ENCODE data around the gene MRPS2.

MRPS2 gene

GRCh38 chr9:135504262-135505243, 4.1 kb downstream of the MRPS2 start:
- Histone ChIP-seq H3K4me2 (ENCODE audit: low read length) (no peak overlapping the region), H2AFZ (ENCODE audit: low read length) (no peak overlapping the region), H3K27me3 (ENCODE audit: insufficient read depth, low read length) (peaks cover 5% of the 10 kb centered on the region; the same call in 1 of the 2 replicates), H3K36me3 (ENCODE audit: insufficient read depth, low read length) (peaks cover 35% of the 10 kb centered on the region), H4K20me1 (ENCODE audit: insufficient read depth, low read length) (no peaks in the 10 kb centered on the region), H3K4me3 (ENCODE audit: low read depth, low read length, poor library complexity, severe bottlenecking) (no peak overlapping the region), H3K4me1 (ENCODE audit: insufficient read depth, low read length, severe bottlenecking) (peaks cover 16% of the 10 kb centered on the region), H3K9me3 (ENCODE audit: low read length) (peaks cover 5% of the 10 kb centered on the region; the same call in 1 of the 2 replicates), H3K9ac (ENCODE audit: low read length) (no peak overlapping the region), H3K79me2 (ENCODE audit: insufficient read depth, low read length) (no peaks in the 10 kb centered on the region), H3K27ac (ENCODE audit: low read depth, low read length, poor library complexity, severe bottlenecking) (no peak overlapping the region), H3F3A (ENCODE audit: insufficient read depth, low read length) (no peaks in the 10 kb centered on the region), H3K9me2 (ENCODE audit: low read depth, low read length) (no peaks in the 10 kb centered on the region)
- no peak for TF ChIP-seq EZH2 (IDR thresholded peaks at IDR 0.05; ENCODE audit: borderline replicate concordance, low read length)
- TF ChIP-seq, protein P1, sequence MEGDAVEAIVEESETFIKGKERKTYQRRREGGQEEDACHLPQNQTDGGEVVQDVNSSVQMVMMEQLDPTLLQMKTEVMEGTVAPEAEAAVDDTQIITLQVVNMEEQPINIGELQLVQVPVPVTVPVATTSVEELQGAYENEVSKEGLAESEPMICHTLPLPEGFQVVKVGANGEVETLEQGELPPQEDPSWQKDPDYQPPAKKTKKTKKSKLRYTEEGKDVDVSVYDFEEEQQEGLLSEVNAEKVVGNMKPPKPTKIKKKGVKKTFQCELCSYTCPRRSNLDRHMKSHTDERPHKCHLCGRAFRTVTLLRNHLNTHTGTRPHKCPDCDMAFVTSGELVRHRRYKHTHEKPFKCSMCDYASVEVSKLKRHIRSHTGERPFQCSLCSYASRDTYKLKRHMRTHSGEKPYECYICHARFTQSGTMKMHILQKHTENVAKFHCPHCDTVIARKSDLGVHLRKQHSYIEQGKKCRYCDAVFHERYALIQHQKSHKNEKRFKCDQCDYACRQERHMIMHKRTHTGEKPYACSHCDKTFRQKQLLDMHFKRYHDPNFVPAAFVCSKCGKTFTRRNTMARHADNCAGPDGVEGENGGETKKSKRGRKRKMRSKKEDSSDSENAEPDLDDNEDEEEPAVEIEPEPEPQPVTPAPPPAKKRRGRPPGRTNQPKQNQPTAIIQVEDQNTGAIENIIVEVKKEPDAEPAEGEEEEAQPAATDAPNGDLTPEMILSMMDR (IDR thresholded peaks at IDR 0.05; ENCODE audit: low read length) = peak; percentile 73

DNA sequence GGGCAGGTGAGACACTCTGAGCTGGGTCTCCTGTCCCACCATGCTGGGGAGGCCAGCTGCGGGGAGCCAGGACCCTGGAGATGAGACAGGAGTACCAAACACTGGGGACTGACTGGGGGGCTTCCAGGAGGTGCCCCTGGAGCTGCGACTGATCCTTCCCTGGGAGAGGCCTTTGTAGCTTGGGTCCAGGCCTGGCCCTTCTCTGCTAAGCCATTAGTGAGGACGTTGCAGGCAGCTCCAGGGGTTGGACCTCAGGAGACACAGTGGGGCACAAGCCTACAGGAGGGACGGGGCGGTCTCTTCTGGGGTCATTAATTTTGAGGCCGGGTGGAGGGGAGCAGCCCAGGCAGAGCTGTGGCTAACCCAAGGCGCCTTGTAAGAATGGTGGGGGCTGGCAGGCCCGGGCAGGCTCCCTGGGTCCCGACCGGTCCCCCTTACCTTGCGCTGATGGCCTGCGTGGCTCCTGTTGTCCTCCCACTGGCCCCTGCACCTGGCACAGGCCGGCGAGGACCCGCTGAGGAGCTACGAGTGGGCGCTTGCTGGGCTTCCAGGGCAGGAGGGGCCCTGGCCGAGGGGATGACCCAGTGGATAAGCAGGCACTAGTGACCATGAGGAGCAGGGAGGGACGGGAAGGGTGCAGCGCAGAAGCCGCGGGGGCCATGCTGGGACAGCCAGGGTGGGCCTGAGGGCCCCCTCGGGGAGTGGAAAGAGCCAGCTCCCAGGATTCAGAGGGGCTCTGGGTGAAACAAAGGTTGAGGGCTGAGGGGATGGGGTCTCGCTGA, 5.1 kb downstream of the MRPS2 start:
- no peaks in the 10 kb centered on the region for H3K9me2 ChIP-seq (ENCODE audit: low read depth, low read length)
- H3K4me1 ChIP-seq (ENCODE audit: insufficient read depth, low read length, severe bottlenecking) = peaks cover 9% of the 10 kb centered on the region
- no peak overlapping the region for H2AFZ ChIP-seq (ENCODE audit: low read length)
- H3K4me2 ChIP-seq (ENCODE audit: low read length) = no peak overlapping the region
- H3K27ac ChIP-seq (ENCODE audit: low read depth, low read length, poor library complexity, severe bottlenecking) = no peak overlapping the region
- H3K4me3 ChIP-seq (ENCODE audit: low read depth, low read length, poor library complexity, severe bottlenecking) = no peak overlapping the region
- TF ChIP-seq EZH2 (IDR thresholded peaks at IDR 0.05; ENCODE audit: borderline replicate concordance, low read length) = no peak
- TF ChIP-seq, protein P1 (IDR thresholded peaks at IDR 0.05; ENCODE audit: low read length) = no peak
- no peaks in the 10 kb centered on the region for H3F3A ChIP-seq (ENCODE audit: insufficient read depth, low read length)
- H3K9me3 ChIP-seq (ENCODE audit: low read length) = peaks cover 6% of the 10 kb centered on the region; the same call in 1 of the 2 replicates
- peaks cover 35% of the 10 kb centered on the region for H3K36me3 ChIP-seq (ENCODE audit: insufficient read depth, low read length)
- H3K9ac ChIP-seq (ENCODE audit: low read length) = no peak overlapping the region
- H4K20me1 ChIP-seq (ENCODE audit: insufficient read depth, low read length) = no peaks in the 10 kb centered on the region
- peaks cover 5% of the 10 kb centered on the region; the same call in 1 of the 2 replicates for H3K27me3 ChIP-seq (ENCODE audit: insufficient read depth, low read length)
- no peaks in the 10 kb centered on the region for H3K79me2 ChIP-seq (ENCODE audit: insufficient read depth, low read length)

- Histone ChIP-seq H3K4me2 (ENCODE audit: low read length) (no peak overlapping the region), H3K36me3 (ENCODE audit: insufficient read depth, low read length) (peaks cover 35% of the 10 kb centered on the region), H3F3A (ENCODE audit: insufficient read depth, low read length) (no peaks in the 10 kb centered on the region), H3K9me3 (ENCODE audit: low read length) (peaks cover 6% of the 10 kb centered on the region; the same call in 1 of the 2 replicates), H3K9me2 (ENCODE audit: low read depth, low read length) (no peaks in the 10 kb centered on the region), H3K9ac (ENCODE audit: low read length) (no peak overlapping the region), H4K20me1 (ENCODE audit: insufficient read depth, low read length) (no peaks in the 10 kb centered on the region), H3K79me2 (ENCODE audit: insufficient read depth, low read length) (no peaks in the 10 kb centered on the region), H3K4me1 (ENCODE audit: insufficient read depth, low read length, severe bottlenecking) (peaks cover 6% of the 10 kb centered on the region), H3K27ac (ENCODE audit: low read depth, low read length, poor library complexity, severe bottlenecking) (no peak overlapping the region), H2AFZ (ENCODE audit: low read length) (no peak overlapping the region), H3K4me3 (ENCODE audit: low read depth, low read length, poor library complexity, severe bottlenecking) (no peak overlapping the region), H3K27me3 (ENCODE audit: insufficient read depth, low read length) (peaks cover 5% of the 10 kb centered on the region; the same call in 1 of the 2 replicates)
- no peak for TF ChIP-seq EZH2 (IDR thresholded peaks at IDR 0.05; ENCODE audit: borderline replicate concordance, low read length)
- TF ChIP-seq, protein P1 (IDR thresholded peaks at IDR 0.05; ENCODE audit: low read length) = no peak
These were observed 6.0 kb downstream of the MRPS2 start for GRCh38 chr9:135506327-135507103.
